Measurements from ENCODE around the gene INO80E.

Gene INO80E

GRCh38 chr16:29991571-29991904, 4.5 kb upstream of the INO80E start:
- no peak overlapping the region for H3K4me3 ChIP-seq (ENCODE audit: low read depth, low read length)

GRCh38 chr16:29992344-29992967, 3.6 kb upstream of the INO80E start:
- no peak overlapping the region for H3K4me3 ChIP-seq (ENCODE audit: low read depth, low read length)

GRCh38 chr16:29993191-29993902, 2.7 kb upstream of the INO80E start:
- H3K4me3 ChIP-seq (ENCODE audit: low read depth, low read length) = no peak overlapping the region

- no peak overlapping the region for H3K4me3 ChIP-seq (ENCODE audit: low read depth, low read length)
These were observed 2.0 kb upstream of the INO80E start for GRCh38 chr16:29993903-29994599.

- H3K4me3 ChIP-seq (ENCODE audit: low read depth, low read length) = peak overlapping the region; percentile 71
These were observed 1.3 kb upstream of the INO80E start for GRCh38 chr16:29994600-29995323.

GRCh38 chr16:29995324-29995910, 624 bp upstream of the INO80E start, which contains the start of gene HIRIP3:
Gene HIRIP3 (minus strand): TSS chr16:29995617. CDS start chr16:29995605, 12 bp downstream.
- peak within 1 kb of the TSS; percentile 71 for H3K4me3 ChIP-seq (ENCODE audit: low read depth, low read length)

- H3K4me3 ChIP-seq (ENCODE audit: low read depth, low read length) = peak overlapping the region; percentile 71
These were observed 767 bp downstream of the INO80E start for GRCh38 chr16:29996766-29997250.

GRCh38 chr16:29999605-30000004, 3.6 kb downstream of the INO80E start:
- H3K4me3 ChIP-seq (ENCODE audit: low read depth, low read length) = no peak overlapping the region

GRCh38 chr16:30000735-30001631, 4.9 kb downstream of the INO80E start:
- no peak overlapping the region for H3K4me3 ChIP-seq (ENCODE audit: low read depth, low read length)

- H3K4me3 ChIP-seq (ENCODE audit: low read depth, low read length) = no peak overlapping the region
These were observed 6.7 kb downstream of the INO80E start for GRCh38 chr16:30002614-30003346.

GRCh38 chr16:30003670-30004423, 7.8 kb downstream of the INO80E start:
- no peak overlapping the region for H3K4me3 ChIP-seq (ENCODE audit: low read depth, low read length)

GRCh38 chr16:30004424-30004776, 8.4 kb downstream of the INO80E start:
- H3K4me3 ChIP-seq (ENCODE audit: low read depth, low read length) = no peak overlapping the region

- H3K4me3 ChIP-seq (ENCODE audit: low read depth, low read length) = no peak overlapping the region
These were observed 8.8 kb downstream of the INO80E start for GRCh38 chr16:30004811-30005242.

GRCh38 chr16:30005341-30006094, 9.5 kb downstream of the INO80E start:
- no peak overlapping the region for H3K4me3 ChIP-seq (ENCODE audit: low read depth, low read length)

GRCh38 chr16:30006095-30006473, 10.0 kb downstream of the INO80E start:
- H3K4me3 ChIP-seq (ENCODE audit: low read depth, low read length) = no peak overlapping the region

- H3K4me3 ChIP-seq (ENCODE audit: low read depth, low read length) = no peak overlapping the region
These were observed 10.8 kb downstream of the INO80E start for GRCh38 chr16:30006659-30007377.

GRCh38 chr16:30007378-30007895, 11.4 kb downstream of the INO80E start:
- no peak overlapping the region for H3K4me3 ChIP-seq (ENCODE audit: low read depth, low read length)
